ENCODE measurements around the gene CUL2.

GRCh38 chr10:35135861-35136260, 45.7 kb upstream of the CUL2 start:
- TF ChIP-seq SIN3A (IDR thresholded peaks at IDR 0.05; ENCODE audit: borderline replicate concordance, insufficient read depth, low read length): no peak
- TF ChIP-seq, protein P1, sequence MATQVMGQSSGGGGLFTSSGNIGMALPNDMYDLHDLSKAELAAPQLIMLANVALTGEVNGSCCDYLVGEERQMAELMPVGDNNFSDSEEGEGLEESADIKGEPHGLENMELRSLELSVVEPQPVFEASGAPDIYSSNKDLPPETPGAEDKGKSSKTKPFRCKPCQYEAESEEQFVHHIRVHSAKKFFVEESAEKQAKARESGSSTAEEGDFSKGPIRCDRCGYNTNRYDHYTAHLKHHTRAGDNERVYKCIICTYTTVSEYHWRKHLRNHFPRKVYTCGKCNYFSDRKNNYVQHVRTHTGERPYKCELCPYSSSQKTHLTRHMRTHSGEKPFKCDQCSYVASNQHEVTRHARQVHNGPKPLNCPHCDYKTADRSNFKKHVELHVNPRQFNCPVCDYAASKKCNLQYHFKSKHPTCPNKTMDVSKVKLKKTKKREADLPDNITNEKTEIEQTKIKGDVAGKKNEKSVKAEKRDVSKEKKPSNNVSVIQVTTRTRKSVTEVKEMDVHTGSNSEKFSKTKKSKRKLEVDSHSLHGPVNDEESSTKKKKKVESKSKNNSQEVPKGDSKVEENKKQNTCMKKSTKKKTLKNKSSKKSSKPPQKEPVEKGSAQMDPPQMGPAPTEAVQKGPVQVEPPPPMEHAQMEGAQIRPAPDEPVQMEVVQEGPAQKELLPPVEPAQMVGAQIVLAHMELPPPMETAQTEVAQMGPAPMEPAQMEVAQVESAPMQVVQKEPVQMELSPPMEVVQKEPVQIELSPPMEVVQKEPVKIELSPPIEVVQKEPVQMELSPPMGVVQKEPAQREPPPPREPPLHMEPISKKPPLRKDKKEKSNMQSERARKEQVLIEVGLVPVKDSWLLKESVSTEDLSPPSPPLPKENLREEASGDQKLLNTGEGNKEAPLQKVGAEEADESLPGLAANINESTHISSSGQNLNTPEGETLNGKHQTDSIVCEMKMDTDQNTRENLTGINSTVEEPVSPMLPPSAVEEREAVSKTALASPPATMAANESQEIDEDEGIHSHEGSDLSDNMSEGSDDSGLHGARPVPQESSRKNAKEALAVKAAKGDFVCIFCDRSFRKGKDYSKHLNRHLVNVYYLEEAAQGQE (IDR thresholded peaks at IDR 0.05; ENCODE audit: insufficient read depth in 1 of 2, low read depth in 2 of 2, low read length in 2 of 2): no peak
